ENCODE data around the gene MRFAP1L1. TPM values are rescaled to one million over a fixed set of nuclear protein-coding genes. Genes with fewer than 3 reads are reported as not detected.
"Not testable (repeated sequence)": the region's sequence is repeated elsewhere in the genome, so short reads cannot be mapped to it uniquely, and the experiment has no call there.

MRFAP1L1 gene
- polyA plus RNA-seq, 1 donor (not counting 4 experiments of a cell fraction or from before 2014, with no cell fraction given): 77.9 TPM

GRCh38 chr4:6674500-6675149 lies 35.0 kb downstream of the MRFAP1L1 start:
- Histone ChIP-seq H4K20me1 (ENCODE audit: control insufficient read depth, extremely low read depth, insufficient read depth, low read length) (peaks cover 4% of the 10 kb centered on the region), H3K4me3 (ENCODE audit: control insufficient read depth in 2 of 3, extremely low read depth in 1 of 3, insufficient read depth in 2 of 3, low read depth in 1 of 3, low read length in 3 of 3) (peak overlapping the region; percentile 67 to 77 (median 71)), H2AFZ (ENCODE audit: control insufficient read depth, low read length) (peak overlapping the region; percentile 16), H3K4me2 (ENCODE audit: control insufficient read depth, extremely low read depth, insufficient read depth, low read depth, low read length) (peak overlapping the region; percentile 96), H3K27me3 (ENCODE audit: control insufficient read depth, extremely low read depth, insufficient read depth, low read length) (no peaks in the 10 kb centered on the region), H3K36me3 (ENCODE audit: control insufficient read depth in 2 of 2, extremely low read depth in 1 of 2, insufficient read depth in 2 of 2, low read length in 2 of 2) (peaks cover 5 to 13% of the 10 kb centered on the region in 2 experiments), H3K9me1 (ENCODE audit: control insufficient read depth, extremely low read depth, insufficient read depth, low read length) (no peaks in the 10 kb centered on the region), H3K9ac (ENCODE audit: control insufficient read depth, extremely low read depth, insufficient read depth, low read length) (peak overlapping the region; percentile 73), H3K4me1 (ENCODE audit: control insufficient read depth, extremely low read depth, insufficient read depth, low read length) (peaks cover 21% of the 10 kb centered on the region), H3K9me3 (ENCODE audit: control insufficient read depth, low read depth, low read length) (no peaks in the 10 kb centered on the region), H3K27ac (ENCODE audit: control insufficient read depth, insufficient read depth, low read length) (peak overlapping the region; percentile 47), H3K79me2 (ENCODE audit: control insufficient read depth, insufficient read depth, low read length) (peaks cover 24% of the 10 kb centered on the region)
- DNase-seq (ENCODE audit: low read depth, low spot score): no peak
- dilution Hi-C loops (cut with MboI; ENCODE audit: extremely low pct_ligation_motif_present, low sequenced_read_pairs): no loop called here
- FAIRE-seq: peak; percentile 92
- TF ChIP-seq EZH2 (IDR thresholded peaks at IDR 0.05; ENCODE audit: low read length): no peak
- peak; percentile 63 to 90 (median 75) for TF ChIP-seq CTCF (optimal IDR thresholded peaks at IDR 0.05 in 1 of 3, IDR thresholded peaks at IDR 0.05 in 1 of 3, conservative IDR thresholded peaks at IDR 0.05 in 1 of 3; ENCODE audit: extremely low read depth in 1 of 3, insufficient read depth in 2 of 3, low read length in 3 of 3)

GRCh38 chr4:6673660-6674499 lies 35.8 kb downstream of the MRFAP1L1 start:
- H3K79me2 ChIP-seq (ENCODE audit: control insufficient read depth, insufficient read depth, low read length): peaks cover 24% of the 10 kb centered on the region
- no peaks in the 10 kb centered on the region for H3K27me3 ChIP-seq (ENCODE audit: control insufficient read depth, extremely low read depth, insufficient read depth, low read length)
- H3K9ac ChIP-seq (ENCODE audit: control insufficient read depth, extremely low read depth, insufficient read depth, low read length): peak overlapping the region; percentile 73
- DNase-seq (ENCODE audit: low read depth, low spot score): peak; percentile 70
- H3K9me1 ChIP-seq (ENCODE audit: control insufficient read depth, extremely low read depth, insufficient read depth, low read length): no peaks in the 10 kb centered on the region
- H3K4me2 ChIP-seq (ENCODE audit: control insufficient read depth, extremely low read depth, insufficient read depth, low read depth, low read length): peak overlapping the region; percentile 96
- TF ChIP-seq EZH2 (IDR thresholded peaks at IDR 0.05; ENCODE audit: low read length) (no peak), CTCF (optimal IDR thresholded peaks at IDR 0.05 in 1 of 3, IDR thresholded peaks at IDR 0.05 in 1 of 3, conservative IDR thresholded peaks at IDR 0.05 in 1 of 3; ENCODE audit: extremely low read depth in 1 of 3, insufficient read depth in 2 of 3, low read length in 3 of 3) (no peak)
- peak overlapping the region; percentile 48 for H3K27ac ChIP-seq (ENCODE audit: control insufficient read depth, insufficient read depth, low read length)
- H3K9me3 ChIP-seq (ENCODE audit: control insufficient read depth, low read depth, low read length): no peaks in the 10 kb centered on the region
- H3K4me1 ChIP-seq (ENCODE audit: control insufficient read depth, extremely low read depth, insufficient read depth, low read length): peaks cover 21% of the 10 kb centered on the region
- H3K36me3 ChIP-seq (ENCODE audit: control insufficient read depth in 2 of 2, extremely low read depth in 1 of 2, insufficient read depth in 2 of 2, low read length in 2 of 2): peaks cover 5 to 13% of the 10 kb centered on the region in 2 experiments
- H3K4me3 ChIP-seq (ENCODE audit: control insufficient read depth in 2 of 3, extremely low read depth in 1 of 3, insufficient read depth in 2 of 3, low read depth in 1 of 3, low read length in 3 of 3): peak overlapping the region; percentile 67 to 77 (median 71)
- peak overlapping the region; percentile 95 for H2AFZ ChIP-seq (ENCODE audit: control insufficient read depth, low read length)
- dilution Hi-C loops (cut with MboI; ENCODE audit: extremely low pct_ligation_motif_present, low sequenced_read_pairs): no loop called here
- FAIRE-seq: peak; percentile 69
- peaks cover 4% of the 10 kb centered on the region for H4K20me1 ChIP-seq (ENCODE audit: control insufficient read depth, extremely low read depth, insufficient read depth, low read length)

- H4K20me1 ChIP-seq (ENCODE audit: control insufficient read depth, extremely low read depth, insufficient read depth, low read length); dilution Hi-C loops (cut with MboI; ENCODE audit: extremely low pct_ligation_motif_present, low sequenced_read_pairs); FAIRE-seq; H3K9me1 ChIP-seq (ENCODE audit: control insufficient read depth, extremely low read depth, insufficient read depth, low read length); H3K9me3 ChIP-seq (ENCODE audit: control insufficient read depth, low read depth, low read length); DNase-seq (ENCODE audit: low read depth, low spot score); H3K27me3 ChIP-seq (ENCODE audit: control insufficient read depth, extremely low read depth, insufficient read depth, low read length): not testable (repeated sequence)
- Histone ChIP-seq H3K27ac (ENCODE audit: control insufficient read depth, insufficient read depth, low read length) (peak overlapping the region; percentile 48), H3K9ac (ENCODE audit: control insufficient read depth, extremely low read depth, insufficient read depth, low read length) (peak overlapping the region; percentile 73), H3K4me2 (ENCODE audit: control insufficient read depth, extremely low read depth, insufficient read depth, low read depth, low read length) (peak overlapping the region; percentile 96), H2AFZ (ENCODE audit: control insufficient read depth, low read length) (peak overlapping the region; percentile 95), H3K79me2 (ENCODE audit: control insufficient read depth, insufficient read depth, low read length) (peaks cover 24% of the 10 kb centered on the region), H3K36me3 (ENCODE audit: control insufficient read depth in 2 of 2, extremely low read depth in 1 of 2, insufficient read depth in 2 of 2, low read length in 2 of 2) (peaks cover 5 to 13% of the 10 kb centered on the region in 2 experiments), H3K4me3 (ENCODE audit: control insufficient read depth in 2 of 3, extremely low read depth in 1 of 3, insufficient read depth in 2 of 3, low read depth in 1 of 3, low read length in 3 of 3) (peak overlapping the region; percentile 67 to 77 (median 71)), H3K4me1 (ENCODE audit: control insufficient read depth, extremely low read depth, insufficient read depth, low read length) (peaks cover 21% of the 10 kb centered on the region)
Measured at GRCh38 chr4:6673191-6673659, 36.4 kb downstream of the MRFAP1L1 start.

All from keratinocyte (primary cell).